ENCODE measurements around the gene APOA5. TPM values are rescaled to one million over a fixed set of nuclear protein-coding genes. Genes with fewer than 3 reads are reported as not detected.

The APOA5 gene
- polyA plus RNA-seq, 1 donor, result not detected

GRCh38 chr11:116794851-116795250, 3.2 kb upstream of the APOA5 start:
- no peak for DNase-seq

- DNase-seq, result no peak
These were observed 2.1 kb upstream of the APOA5 start for GRCh38 chr11:116793772-116794097.

GRCh38 chr11:116792869-116793771, 1.4 kb upstream of the APOA5 start:
- no peak for DNase-seq

- no peak for DNase-seq
These were observed 627 bp upstream of the APOA5 start for GRCh38 chr11:116792144-116792868.

GRCh38 chr11:116791002-116791812, 472 bp downstream of the APOA5 start:
- peak; percentile 55 for DNase-seq

GRCh38 chr11:116790167-116791001, 1.3 kb downstream of the APOA5 start:
- no peak for DNase-seq

- no peak for DNase-seq
These were observed 2.7 kb downstream of the APOA5 start for GRCh38 chr11:116788975-116789374.

GRCh38 chr11:116788534-116788933, 3.1 kb downstream of the APOA5 start:
- DNase-seq, result no peak

- DNase-seq, result peak; percentile 82
These were observed 3.7 kb downstream of the APOA5 start, which contains the start of gene ZPR1 for GRCh38 chr11:116787786-116788486. TSS of gene ZPR1 (minus strand) at chr11:116788023. CDS start at chr11:116787990, 33 bp downstream.

GRCh38 chr11:116787436-116787785, 4.3 kb downstream of the APOA5 start:
- no peak for DNase-seq

- DNase-seq, result no peak
These were observed 4.7 kb downstream of the APOA5 start for GRCh38 chr11:116786966-116787365.

- DNase-seq, result no peak
These were observed 5.4 kb downstream of the APOA5 start for GRCh38 chr11:116786326-116786725.

GRCh38 chr11:116782728-116783127, 9.0 kb downstream of the APOA5 start:
- DNase-seq, result no peak

GRCh38 chr11:116778556-116778955, 13.1 kb downstream of the APOA5 start:
- DNase-seq, result no peak

- DNase-seq, result no peak
These were observed 14.6 kb downstream of the APOA5 start for GRCh38 chr11:116777056-116777455.

GRCh38 chr11:116776522-116776984, 15.1 kb downstream of the APOA5 start:
- DNase-seq, result no peak

GRCh38 chr11:116775975-116776374, 15.7 kb downstream of the APOA5 start:
- DNase-seq, result no peak

- no peak for DNase-seq
These were observed 17.0 kb downstream of the APOA5 start for GRCh38 chr11:116774661-116775060.

- DNase-seq, result no peak
These were observed 18.2 kb downstream of the APOA5 start for GRCh38 chr11:116773203-116774097.
